Vagina (tissue), 2 donors: ENCODE results near the gene EEF1AKMT3. TPM values are rescaled to one million over a fixed set of nuclear protein-coding genes. Genes with fewer than 3 reads are reported as not detected.
A peak's percentile ranks its signal among the peaks of the same experiment; 100 is the strongest.

Experiments
- DNase-seq, 2 donors: peaks; one replicate each; pipeline ENCODE4 v3.0.0-alpha.2; 2017; ENCODE audit errors: extremely low spot score in 2 of 2
- H3K27ac ChIP-seq: fragments of 200-600 bp; sonication (generic); one replicate; pipeline ENCODE4 v1.5.1; 2019
- H3K27me3 ChIP-seq: fragments of 200-600 bp; sonication (generic); one replicate; pipeline ENCODE4 v1.5.1; 2019
- H3K36me3 ChIP-seq, 2 donors: fragments of 200-600 bp; sonication (generic); one replicate each; pipeline ENCODE4 v1.5.1; 2017 to 2019
- H3K4me1 ChIP-seq: fragments of 200-600 bp; sonication (generic); one replicate; pipeline ENCODE4 v1.5.1; 2019
- H3K4me3 ChIP-seq, 2 donors: fragments of 200-600 bp; sonication (generic); 1 replicate in 1 of 2; 2 replicates in 1 of 2; pipeline ENCODE4 v1.5.1; 2016 to 2019
- H3K9me3 ChIP-seq: fragments of 200-600 bp; sonication (generic); one replicate; pipeline ENCODE4 v1.5.1; 2019
- POLR2A ChIP-seq, 2 donors: fragments of 450-650 bp; IDR thresholded peaks; one replicate each; pipeline ENCODE4 v1.6.1; 2017; ENCODE audit warnings: antibody characterized with exemption in 2 of 2, mild to moderate bottlenecking in 2 of 2, moderate library complexity in 2 of 2
- POLR2AphosphoS5 ChIP-seq, 2 donors: sonication (generic); formaldehyde crosslinking; IDR thresholded peaks; one replicate each; pipeline ENCODE4 v1.9.0; 2017; ENCODE audit warnings: antibody characterized with exemption in 2 of 2, mild to moderate bottlenecking in 2 of 2, low read depth in 1 of 2; ENCODE audit not compliant: insufficient read depth in 1 of 2
- intact Hi-C: fragments of 100-400 bp; cut with DNase I; formaldehyde crosslinking; loops from one replicate; pipeline ENCODE4 v1.15.1; 2023
- total RNA-seq: library from RNA; depleted of rRNA; stranded (reverse); fragments of >200 nt; gene quantifications from one replicate; pipeline ENCODE4 v1.2.3, GENCODE V29; 2016
- TF ChIP-seq, protein P1 (sequence below), 3 experiments: fragments of 450-650 bp in 2 of 3; fragments of 200-600 bp in 1 of 3; sonication (generic) in 1 of 3; IDR thresholded peaks; one replicate each; pipeline ENCODE4 v1.5.1; 2017 to 2019; ENCODE audit warnings: antibody characterized with exemption in 3 of 3, mild to moderate bottlenecking in 2 of 3, moderate library complexity in 2 of 3

Gene EEF1AKMT3
- total RNA-seq, 1 donor from 2014 or later: 9.3 TPM

DNA sequence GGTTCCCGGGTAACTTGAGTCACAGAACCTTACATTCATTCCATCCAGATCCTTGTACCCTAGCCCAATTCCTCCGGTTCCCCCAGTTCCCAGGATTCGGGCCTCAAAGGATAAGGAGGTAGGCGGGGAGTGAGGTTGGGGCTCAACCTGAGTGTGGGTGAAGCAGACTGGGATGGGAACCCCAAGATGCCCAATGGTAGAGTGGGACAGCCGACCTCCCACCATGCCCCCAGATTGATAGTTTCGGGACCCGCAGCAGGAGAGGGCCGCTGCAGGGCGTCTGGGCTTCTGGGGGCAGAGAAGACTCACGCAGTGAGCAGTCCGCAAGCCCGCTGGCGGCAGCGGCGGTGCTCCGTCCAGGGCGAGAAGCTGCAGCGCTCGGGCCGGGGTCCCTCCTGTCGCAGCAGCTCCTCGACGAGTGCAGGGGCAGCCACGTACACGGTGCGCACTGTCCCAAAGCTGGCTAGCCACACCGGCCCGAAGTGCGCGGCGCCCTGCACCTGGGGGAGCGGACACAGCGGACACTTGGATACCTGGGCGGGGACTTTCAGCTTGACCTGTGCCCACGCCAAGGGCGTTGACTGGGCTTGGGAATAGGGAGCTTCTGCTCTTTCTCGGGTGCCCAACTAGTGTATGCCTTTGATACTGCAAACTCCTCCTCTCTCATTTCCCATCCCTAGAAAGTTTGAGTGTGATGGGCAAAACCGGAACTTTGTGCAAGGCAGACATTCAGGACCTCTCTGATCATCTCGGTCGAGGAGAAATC, 6.5 kb upstream of the EEF1AKMT3 start:
- H3K4me3 ChIP-seq: peak overlapping the region; percentile 36 to 37

DNA sequence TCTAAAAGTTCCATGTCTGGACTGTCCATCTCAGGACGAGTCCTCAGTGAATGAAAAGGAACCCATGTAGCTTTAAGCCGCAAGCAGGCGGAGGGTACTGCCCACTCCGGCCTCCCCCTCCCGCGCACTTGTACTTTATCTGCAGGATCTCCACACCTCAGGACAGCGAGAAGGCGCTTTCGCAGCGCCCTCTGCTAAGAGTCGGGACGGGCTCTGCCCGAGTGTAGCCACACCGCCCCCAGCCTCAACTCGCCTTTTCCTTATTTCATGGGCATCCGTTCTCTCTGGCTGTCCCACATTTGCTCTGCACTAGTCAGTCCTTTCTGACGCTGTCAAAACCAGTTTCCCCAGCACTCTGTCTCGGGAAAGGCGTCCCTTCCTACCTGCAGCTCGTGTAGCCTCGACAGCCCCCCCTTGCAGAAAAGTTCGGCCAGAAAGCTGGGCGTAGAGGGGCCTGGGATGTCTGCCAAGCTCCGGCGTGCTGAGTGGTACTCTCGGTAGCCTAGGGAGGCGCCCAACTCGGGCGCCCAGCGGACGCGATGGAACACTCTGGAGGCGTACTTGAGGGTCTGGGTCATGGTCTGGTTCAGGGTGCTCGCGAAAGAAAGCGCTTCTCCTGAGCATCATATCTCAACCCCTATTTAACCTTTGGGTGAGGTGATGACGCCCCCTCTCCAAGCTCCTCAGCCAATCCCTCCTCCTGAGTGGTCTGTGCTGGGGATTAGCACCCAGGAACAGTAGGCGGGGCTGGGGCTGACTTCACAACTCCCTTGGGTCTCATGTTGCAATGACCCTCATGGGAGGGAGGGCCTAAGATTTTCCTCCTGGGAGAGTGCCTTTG, 5.7 kb upstream of the EEF1AKMT3 start, which contains the start of gene CYP27B1:
Gene CYP27B1, minus strand, starts transcription at position 615 of the 841 bp plus-strand sequence. Its CDS starts 37 bp downstream, at position 578.
- intact Hi-C loops: no loop called here
- Histone ChIP-seq H3K4me1 (peaks cover 37% of the 10 kb centered on the region), H3K4me3 (peak within 1 kb of the TSS; percentile 36 to 37), H3K9me3 (no peaks in the 10 kb centered on the region), H3K27ac (no peak within 1 kb of the TSS), H3K27me3 (peaks cover 20% of the 10 kb centered on the region), H3K36me3 (peaks cover 0 to 7% of the 10 kb centered on the region in 2 donors)
- TF ChIP-seq POLR2A (IDR thresholded peaks at IDR 0.05) (no peak), POLR2AphosphoS5 (IDR thresholded peaks at IDR 0.05; ENCODE audit: insufficient read depth in 1 of 2, low read depth in 1 of 2) (no peak)
- TF ChIP-seq, protein P1, sequence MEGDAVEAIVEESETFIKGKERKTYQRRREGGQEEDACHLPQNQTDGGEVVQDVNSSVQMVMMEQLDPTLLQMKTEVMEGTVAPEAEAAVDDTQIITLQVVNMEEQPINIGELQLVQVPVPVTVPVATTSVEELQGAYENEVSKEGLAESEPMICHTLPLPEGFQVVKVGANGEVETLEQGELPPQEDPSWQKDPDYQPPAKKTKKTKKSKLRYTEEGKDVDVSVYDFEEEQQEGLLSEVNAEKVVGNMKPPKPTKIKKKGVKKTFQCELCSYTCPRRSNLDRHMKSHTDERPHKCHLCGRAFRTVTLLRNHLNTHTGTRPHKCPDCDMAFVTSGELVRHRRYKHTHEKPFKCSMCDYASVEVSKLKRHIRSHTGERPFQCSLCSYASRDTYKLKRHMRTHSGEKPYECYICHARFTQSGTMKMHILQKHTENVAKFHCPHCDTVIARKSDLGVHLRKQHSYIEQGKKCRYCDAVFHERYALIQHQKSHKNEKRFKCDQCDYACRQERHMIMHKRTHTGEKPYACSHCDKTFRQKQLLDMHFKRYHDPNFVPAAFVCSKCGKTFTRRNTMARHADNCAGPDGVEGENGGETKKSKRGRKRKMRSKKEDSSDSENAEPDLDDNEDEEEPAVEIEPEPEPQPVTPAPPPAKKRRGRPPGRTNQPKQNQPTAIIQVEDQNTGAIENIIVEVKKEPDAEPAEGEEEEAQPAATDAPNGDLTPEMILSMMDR (IDR thresholded peaks at IDR 0.05): no peak
- no peak for DNase-seq

More for the DNA sequence above, 6.5 kb upstream of the EEF1AKMT3 start:
- DNase-seq: no peak
- peaks cover 29% of the 10 kb centered on the region for H3K4me1 ChIP-seq
- peaks cover 20% of the 10 kb centered on the region for H3K27me3 ChIP-seq
- no peak overlapping the region for H3K27ac ChIP-seq
- TF ChIP-seq POLR2A (IDR thresholded peaks at IDR 0.05): no peak
- H3K9me3 ChIP-seq: no peaks in the 10 kb centered on the region
- peaks cover 0 to 7% of the 10 kb centered on the region in 2 donors for H3K36me3 ChIP-seq
- intact Hi-C loops: no loop called here

DNA sequence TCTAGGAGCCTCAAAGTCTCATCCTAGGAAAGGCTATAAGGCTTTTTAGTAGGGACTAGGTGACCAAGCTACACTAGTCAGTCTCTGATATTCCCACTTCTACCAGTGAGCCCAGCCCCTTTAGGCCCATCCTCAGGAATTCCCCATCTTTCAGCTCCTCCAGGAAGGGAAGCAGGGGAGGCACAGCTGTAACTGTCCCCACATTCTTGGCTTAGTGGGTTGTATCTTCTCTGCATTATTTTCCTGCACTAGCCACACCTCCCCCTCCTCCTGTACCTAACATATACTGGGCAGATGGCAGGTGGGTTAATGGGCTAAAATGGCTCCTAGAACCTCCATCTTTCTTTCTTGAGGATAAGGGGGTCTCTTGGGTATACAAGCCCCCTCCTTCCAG, 5.1 kb upstream of the EEF1AKMT3 start:
- Histone ChIP-seq H3K4me3 (no peak overlapping the region), H3K4me1 (peaks cover 37% of the 10 kb centered on the region), H3K27ac (no peak overlapping the region), H3K27me3 (peaks cover 20% of the 10 kb centered on the region), H3K9me3 (no peaks in the 10 kb centered on the region), H3K36me3 (peaks cover 0 to 7% of the 10 kb centered on the region in 2 donors)
- DNase-seq: no peak
- intact Hi-C loops: no loop called here
- TF ChIP-seq POLR2AphosphoS5 (IDR thresholded peaks at IDR 0.05; ENCODE audit: insufficient read depth in 1 of 2, low read depth in 1 of 2) (no peak), POLR2A (IDR thresholded peaks at IDR 0.05) (no peak)
- TF ChIP-seq, protein P1 (IDR thresholded peaks at IDR 0.05): no peak

DNA sequence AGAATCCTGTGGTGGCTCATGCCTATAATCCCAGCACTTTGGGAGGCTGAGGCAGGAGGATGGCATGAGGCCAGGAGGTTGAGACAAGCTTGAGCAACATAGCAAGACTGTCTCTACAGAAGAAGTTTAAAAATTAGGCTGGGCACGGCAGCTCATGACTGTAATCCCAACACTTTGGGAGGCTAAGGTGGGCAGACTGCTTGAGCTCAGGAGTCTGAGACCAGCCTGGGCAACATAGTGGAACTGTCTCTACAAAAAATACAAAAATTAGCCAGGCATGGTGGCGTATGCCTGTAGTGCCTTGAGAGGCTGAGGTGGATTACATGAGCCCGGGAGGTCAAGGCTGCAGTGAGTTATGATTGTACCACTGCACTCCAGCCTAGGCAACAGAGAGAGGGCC, 4.5 kb upstream of the EEF1AKMT3 start:
- Histone ChIP-seq H3K4me3 (no peak overlapping the region), H3K36me3 (peaks cover 0 to 7% of the 10 kb centered on the region in 2 donors), H3K9me3 (no peaks in the 10 kb centered on the region), H3K27ac (no peak overlapping the region), H3K4me1 (peaks cover 40% of the 10 kb centered on the region), H3K27me3 (peaks cover 20% of the 10 kb centered on the region)
- intact Hi-C loops: no loop called here
- TF ChIP-seq POLR2AphosphoS5 (IDR thresholded peaks at IDR 0.05; ENCODE audit: insufficient read depth in 1 of 2, low read depth in 1 of 2): no peak
- TF ChIP-seq, protein P1 (IDR thresholded peaks at IDR 0.05): no peak
- no peak for TF ChIP-seq POLR2A (IDR thresholded peaks at IDR 0.05)
- DNase-seq: no peak

DNA sequence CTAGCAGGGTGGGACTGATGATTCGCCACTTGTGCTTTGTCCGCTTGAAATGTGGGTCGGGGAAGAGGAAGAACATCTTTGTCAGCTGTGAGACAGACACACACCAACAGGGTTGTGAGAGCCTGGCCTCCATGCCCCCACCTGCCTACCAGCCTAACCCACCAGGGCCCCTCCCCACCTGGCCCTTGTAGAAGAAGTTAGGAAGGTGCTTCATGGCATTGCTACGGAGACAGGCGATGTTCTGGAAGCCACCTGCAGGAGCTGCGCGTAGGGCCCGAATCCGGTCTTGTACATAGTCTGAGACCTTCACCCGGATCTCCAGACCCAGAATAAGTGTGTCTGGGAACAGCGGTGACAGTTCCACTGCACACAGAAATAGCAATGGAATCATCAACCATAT, 2.8 kb upstream of the EEF1AKMT3 start:
- Histone ChIP-seq H3K9me3 (no peaks in the 10 kb centered on the region), H3K27me3 (peaks cover 10% of the 10 kb centered on the region), H3K36me3 (peaks cover 0 to 7% of the 10 kb centered on the region in 2 donors), H3K27ac (no peak overlapping the region), H3K4me3 (no peak overlapping the region), H3K4me1 (peaks cover 48% of the 10 kb centered on the region)
- intact Hi-C loops: no loop called here
- DNase-seq: no peak
- TF ChIP-seq POLR2A (IDR thresholded peaks at IDR 0.05): no peak
- no peak for TF ChIP-seq POLR2AphosphoS5 (IDR thresholded peaks at IDR 0.05; ENCODE audit: insufficient read depth in 1 of 2, low read depth in 1 of 2)
- TF ChIP-seq, protein P1 (IDR thresholded peaks at IDR 0.05): no peak
